ENCODE measurements around the gene CWC27.
"Not testable (repeated sequence)": the region's sequence is repeated elsewhere in the genome, so short reads cannot be mapped to it uniquely, and the experiment has no call there.

Gene CWC27

GRCh38 chr5:64887910-64888309, 119.2 kb downstream of the CWC27 start:
- no peak for DNase-seq (ENCODE audit: low read depth, low spot score)
- H3K4me3 ChIP-seq (ENCODE audit: low read length) = no peak overlapping the region

- no peak for DNase-seq (ENCODE audit: low read depth, low spot score)
- H3K4me3 ChIP-seq (ENCODE audit: low read length) = no peak overlapping the region
Measured at GRCh38 chr5:64895748-64896147, 127.0 kb downstream of the CWC27 start.

GRCh38 chr5:64899838-64900237, 131.1 kb downstream of the CWC27 start:
- no peak for DNase-seq (ENCODE audit: low read depth, low spot score)
- H3K4me3 ChIP-seq (ENCODE audit: low read length) = no peak overlapping the region

- no peak for DNase-seq (ENCODE audit: low read depth, low spot score)
- no peak overlapping the region for H3K4me3 ChIP-seq (ENCODE audit: low read length)
Measured at GRCh38 chr5:64900618-64901017, 131.9 kb downstream of the CWC27 start.

GRCh38 chr5:64907399-64907798, 138.7 kb downstream of the CWC27 start:
- not testable (repeated sequence) for H3K4me3 ChIP-seq (ENCODE audit: low read length); DNase-seq (ENCODE audit: low read depth, low spot score)

- H3K4me3 ChIP-seq (ENCODE audit: low read length) = no peak overlapping the region
- no peak for DNase-seq (ENCODE audit: low read depth, low spot score)
Measured at GRCh38 chr5:64914396-64914795, 145.7 kb downstream of the CWC27 start.

- peak; percentile 19 for DNase-seq (ENCODE audit: low read depth, low spot score)
- no peak overlapping the region for H3K4me3 ChIP-seq (ENCODE audit: low read length)
Measured at GRCh38 chr5:64918083-64918482, 149.4 kb downstream of the CWC27 start.

- no peak for DNase-seq (ENCODE audit: low read depth, low spot score)
- no peak overlapping the region for H3K4me3 ChIP-seq (ENCODE audit: low read length)
Measured at GRCh38 chr5:64921386-64921785, 152.7 kb downstream of the CWC27 start.

GRCh38 chr5:64923151-64923685, 154.5 kb downstream of the CWC27 start:
- no peak overlapping the region for H3K4me3 ChIP-seq (ENCODE audit: low read length)
- DNase-seq (ENCODE audit: low read depth, low spot score) = no peak

- H3K4me3 ChIP-seq (ENCODE audit: low read length) = no peak overlapping the region
- DNase-seq (ENCODE audit: low read depth, low spot score) = no peak
Measured at GRCh38 chr5:64925123-64925522, 156.4 kb downstream of the CWC27 start.

GRCh38 chr5:64929833-64930232, 161.1 kb downstream of the CWC27 start:
- no peak overlapping the region for H3K4me3 ChIP-seq (ENCODE audit: low read length)
- DNase-seq (ENCODE audit: low read depth, low spot score) = no peak

- H3K4me3 ChIP-seq (ENCODE audit: low read length) = no peak overlapping the region
- DNase-seq (ENCODE audit: low read depth, low spot score) = no peak
Measured at GRCh38 chr5:64930672-64931318, 162.1 kb downstream of the CWC27 start.

GRCh38 chr5:64939422-64939771, 170.7 kb downstream of the CWC27 start:
- DNase-seq (ENCODE audit: low read depth, low spot score); H3K4me3 ChIP-seq (ENCODE audit: low read length): not testable (repeated sequence)

- no peak overlapping the region for H3K4me3 ChIP-seq (ENCODE audit: low read length)
- DNase-seq (ENCODE audit: low read depth, low spot score) = no peak
Measured at GRCh38 chr5:64939772-64940510, 171.2 kb downstream of the CWC27 start.

GRCh38 chr5:64942460-64942859, 173.7 kb downstream of the CWC27 start:
- no peak overlapping the region for H3K4me3 ChIP-seq (ENCODE audit: low read length)
- DNase-seq (ENCODE audit: low read depth, low spot score) = no peak

- DNase-seq (ENCODE audit: low read depth, low spot score) = no peak
- H3K4me3 ChIP-seq (ENCODE audit: low read length) = no peak overlapping the region
Measured at GRCh38 chr5:64944868-64945267, 176.1 kb downstream of the CWC27 start.

GRCh38 chr5:64947031-64947430, 178.3 kb downstream of the CWC27 start:
- DNase-seq (ENCODE audit: low read depth, low spot score) = no peak
- no peak overlapping the region for H3K4me3 ChIP-seq (ENCODE audit: low read length)

- no peak for DNase-seq (ENCODE audit: low read depth, low spot score)
- H3K4me3 ChIP-seq (ENCODE audit: low read length) = no peak overlapping the region
Measured at GRCh38 chr5:64947801-64948200, 179.1 kb downstream of the CWC27 start.

- H3K4me3 ChIP-seq (ENCODE audit: low read length) = no peak overlapping the region
Measured at GRCh38 chr5:64949331-64949730, 180.6 kb downstream of the CWC27 start.

GRCh38 chr5:64952951-64953673, 184.4 kb downstream of the CWC27 start:
- no peak overlapping the region for H3K4me3 ChIP-seq (ENCODE audit: low read length)
- no peak for DNase-seq (ENCODE audit: low read depth, low spot score)

More at GRCh38 chr5:64949331-64949730, 180.6 kb downstream of the CWC27 start:
- DNase-seq (ENCODE audit: low read depth, low spot score) = no peak

Data from Jurkat, Clone E6-1 (cell line).